D721Med (cell line): ENCODE results near the gene HECTD1.
"Not testable (repeated sequence)": the region's sequence is repeated elsewhere in the genome, so short reads cannot be mapped to it uniquely, and the experiment has no call there.

Experiments used
- DNase-seq: peaks from one replicate; pipeline ENCODE4 v3.0.0; 2011; ENCODE audit warnings: low spot score; ENCODE audit not compliant: insufficient read length
- FAIRE-seq: peaks from 2 replicates; lab custom pipeline; 2011; peaks lifted over from hg19 to GRCh38; lab: Jason Lieb, UNC
- TF ChIP-seq, protein P1 (sequence below): IDR thresholded peaks from 2 replicates; pipeline ENCODE4 v1.5.1; 2012; ENCODE audit warnings: mild to moderate bottlenecking, control low read depth; ENCODE audit not compliant: insufficient read depth; ENCODE audit errors: missing control alignments

HECTD1 gene

DNA sequence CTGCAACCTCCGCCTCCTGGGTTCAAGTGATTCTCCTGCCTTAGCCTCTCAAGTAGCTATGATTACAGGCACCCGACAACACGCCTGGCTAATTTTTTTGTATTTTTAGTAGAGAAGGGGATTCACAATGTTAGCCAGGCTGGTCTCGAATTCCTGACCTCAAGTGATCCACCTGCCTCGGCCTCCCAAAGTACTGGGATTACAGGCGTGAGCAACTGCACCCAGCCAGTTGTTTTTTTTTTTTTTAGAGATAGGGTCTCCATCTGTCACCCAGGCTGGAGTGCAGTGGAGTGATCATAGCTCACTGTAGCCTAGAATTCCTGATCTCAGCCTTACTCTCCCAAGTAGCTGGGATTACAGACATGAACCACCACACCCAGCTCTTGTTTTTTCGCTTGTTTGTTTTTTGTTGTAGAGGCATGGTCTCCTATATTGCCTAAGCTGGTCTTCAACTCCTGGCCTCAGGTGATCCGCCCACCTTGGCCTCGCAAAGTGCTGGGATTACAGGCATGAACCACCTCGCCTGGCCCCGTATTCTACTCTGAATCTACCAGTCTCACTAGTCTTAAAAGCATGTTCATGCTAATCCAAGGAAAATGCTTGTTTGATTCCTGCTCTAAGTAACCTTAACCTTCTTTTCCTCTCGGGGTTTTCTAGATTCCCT, 149.8 kb downstream of the HECTD1 start:
- DNase-seq (no peak), FAIRE-seq (no peak)
- TF ChIP-seq, protein P1, sequence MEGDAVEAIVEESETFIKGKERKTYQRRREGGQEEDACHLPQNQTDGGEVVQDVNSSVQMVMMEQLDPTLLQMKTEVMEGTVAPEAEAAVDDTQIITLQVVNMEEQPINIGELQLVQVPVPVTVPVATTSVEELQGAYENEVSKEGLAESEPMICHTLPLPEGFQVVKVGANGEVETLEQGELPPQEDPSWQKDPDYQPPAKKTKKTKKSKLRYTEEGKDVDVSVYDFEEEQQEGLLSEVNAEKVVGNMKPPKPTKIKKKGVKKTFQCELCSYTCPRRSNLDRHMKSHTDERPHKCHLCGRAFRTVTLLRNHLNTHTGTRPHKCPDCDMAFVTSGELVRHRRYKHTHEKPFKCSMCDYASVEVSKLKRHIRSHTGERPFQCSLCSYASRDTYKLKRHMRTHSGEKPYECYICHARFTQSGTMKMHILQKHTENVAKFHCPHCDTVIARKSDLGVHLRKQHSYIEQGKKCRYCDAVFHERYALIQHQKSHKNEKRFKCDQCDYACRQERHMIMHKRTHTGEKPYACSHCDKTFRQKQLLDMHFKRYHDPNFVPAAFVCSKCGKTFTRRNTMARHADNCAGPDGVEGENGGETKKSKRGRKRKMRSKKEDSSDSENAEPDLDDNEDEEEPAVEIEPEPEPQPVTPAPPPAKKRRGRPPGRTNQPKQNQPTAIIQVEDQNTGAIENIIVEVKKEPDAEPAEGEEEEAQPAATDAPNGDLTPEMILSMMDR: no peak

DNA sequence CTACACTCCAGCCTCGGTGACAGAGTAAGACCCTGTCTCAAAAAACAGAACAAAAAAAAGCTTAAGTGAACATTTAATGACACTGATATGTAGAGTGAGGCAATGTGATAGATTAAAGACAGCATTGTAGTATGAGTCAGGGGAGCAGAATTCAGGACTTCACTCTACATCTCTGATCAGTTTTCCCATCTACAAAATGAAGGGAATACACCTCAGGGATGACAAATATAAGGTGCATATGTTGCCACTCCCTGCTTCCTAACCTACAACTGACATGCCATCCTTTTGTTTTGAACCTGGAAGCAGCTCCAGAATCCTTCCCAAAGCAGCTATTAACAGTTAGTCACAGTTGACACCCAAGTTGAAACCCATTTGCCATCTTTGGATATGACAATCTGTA, 150.6 kb downstream of the HECTD1 start:
- TF ChIP-seq, protein P1: no peak
- FAIRE-seq (no peak), DNase-seq (no peak)

DNA sequence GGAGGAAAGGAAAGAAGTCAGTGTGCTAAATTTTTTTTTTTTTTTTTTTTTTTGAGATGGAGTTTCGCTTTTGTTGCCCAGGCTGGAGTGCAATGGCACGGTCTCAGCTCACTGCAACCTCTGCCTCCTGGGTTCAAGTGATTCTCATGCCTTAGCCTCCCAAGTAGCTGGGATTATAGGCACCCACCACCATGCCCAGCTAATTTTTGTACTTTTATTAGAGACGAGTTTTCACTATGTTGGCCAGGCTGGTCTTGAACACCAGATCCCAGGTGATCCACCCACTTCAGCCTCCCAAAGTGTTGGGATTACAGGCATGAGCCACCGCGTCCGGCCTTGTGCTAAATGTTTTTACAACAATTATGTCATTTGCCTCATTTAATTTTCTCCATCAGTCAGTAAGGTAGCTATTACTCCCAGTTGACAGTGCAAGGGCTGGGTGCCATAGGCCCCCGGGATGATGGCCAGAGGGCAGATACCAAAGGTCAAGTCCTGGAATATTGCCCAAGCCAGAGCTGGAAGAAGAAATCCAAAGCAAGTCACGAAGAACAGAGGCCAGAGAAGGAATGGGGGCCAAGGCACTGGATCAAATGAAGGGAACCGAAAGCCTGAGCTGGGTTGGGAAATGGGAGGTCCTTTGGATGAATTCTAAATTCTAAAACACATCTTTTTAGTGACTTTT, 154.5 kb downstream of the HECTD1 start:
- FAIRE-seq, DNase-seq: not testable (repeated sequence)

DNA sequence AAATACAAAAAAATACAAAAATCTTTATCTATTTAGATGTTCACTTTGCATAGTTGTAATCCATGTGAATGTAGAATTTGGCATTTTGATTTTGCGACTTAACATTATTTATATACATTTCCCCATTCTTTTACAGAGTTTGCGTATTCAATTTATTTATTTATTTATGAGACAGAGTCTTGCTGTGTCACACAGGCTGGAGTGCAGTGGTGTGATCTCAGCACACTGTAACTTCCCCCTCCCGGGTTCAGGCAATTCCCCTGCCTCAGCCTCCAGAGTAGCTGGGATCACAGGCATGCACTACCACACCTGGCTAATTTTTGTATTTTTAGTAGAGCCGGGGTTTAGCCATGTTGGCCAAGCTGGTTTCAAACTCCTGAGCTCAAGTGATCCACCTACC, 156.1 kb downstream of the HECTD1 start:
- FAIRE-seq (no peak), DNase-seq (no peak)
- TF ChIP-seq, protein P1: no peak

DNA sequence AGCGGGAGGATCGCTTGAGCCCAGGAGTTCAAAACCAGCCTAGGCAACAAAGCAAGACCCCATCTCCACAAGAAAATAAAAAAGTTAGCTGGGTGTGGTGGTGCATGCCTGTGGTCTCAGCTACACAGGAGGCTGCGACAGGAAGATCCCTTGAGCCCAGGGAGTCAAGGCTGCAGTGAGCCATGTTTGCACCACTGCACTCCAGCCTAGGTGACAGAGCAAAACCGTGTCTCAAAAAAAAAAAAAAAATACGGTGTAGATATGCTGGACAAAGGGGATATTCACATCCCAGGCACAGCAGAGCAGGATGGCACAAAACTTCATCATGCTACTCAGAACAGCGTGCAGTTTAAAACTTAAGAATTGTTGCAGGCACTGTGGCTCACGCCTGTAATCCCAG, 156.6 kb downstream of the HECTD1 start:
- FAIRE-seq (no peak), DNase-seq (no peak)
- TF ChIP-seq, protein P1: no peak
